SIG-M5 treated with dmso at 0.1 percent for 504 hours (cell line): Measurements from ENCODE around the gene RRP36.

Experiments
- DNase-seq: peaks from one replicate; lab custom pipeline; 2025; ENCODE audit not compliant: unreplicated experiment; lab: John Stamatoyannopoulos, UW

Gene RRP36

GRCh38 chr6:43006251-43006650 is 15.2 kb upstream of the RRP36 start:
- no peak for DNase-seq

- no peak for DNase-seq
Measured at GRCh38 chr6:43007126-43007525, 14.3 kb upstream of the RRP36 start.

DNA sequence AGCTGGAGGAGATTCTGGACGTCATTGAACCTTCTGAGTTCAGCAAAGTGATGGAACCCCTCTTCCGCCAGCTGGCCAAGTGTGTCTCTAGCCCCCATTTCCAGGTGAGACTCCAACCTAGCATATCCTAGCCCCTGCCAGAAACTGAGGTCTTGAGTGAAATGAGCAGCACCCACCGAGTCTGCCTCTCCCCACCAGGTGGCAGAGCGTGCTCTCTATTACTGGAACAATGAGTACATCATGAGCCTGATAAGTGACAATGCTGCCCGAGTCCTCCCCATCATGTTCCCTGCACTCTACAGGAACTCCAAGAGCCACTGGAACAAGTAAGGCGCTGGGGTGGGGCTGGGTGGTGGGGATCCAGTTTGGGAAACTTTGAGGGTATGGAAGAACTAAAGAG is 12.3 kb upstream of the RRP36 start:
- no peak for DNase-seq

DNA sequence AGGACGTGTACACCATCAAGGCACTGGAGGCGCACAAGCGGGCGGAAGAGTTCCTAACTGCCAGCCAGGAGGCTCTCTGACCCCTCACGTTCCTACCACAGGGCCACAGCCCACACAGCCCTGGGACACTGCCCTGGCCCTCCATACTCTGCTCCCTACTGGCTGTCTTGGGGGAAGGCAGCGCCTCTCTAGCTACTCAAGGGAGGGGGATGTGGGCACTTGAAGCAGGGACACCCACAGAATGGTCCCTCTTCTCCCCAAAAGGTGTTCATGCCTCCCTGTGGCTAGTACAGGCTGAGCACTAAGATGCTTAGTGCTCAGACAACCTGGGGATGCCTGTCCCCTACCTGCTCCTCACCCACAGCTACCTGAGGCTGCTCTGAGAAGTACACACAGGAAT is 10.2 kb upstream of the RRP36 start:
- DNase-seq: no peak

GRCh38 chr6:43012364-43012763 is 9.1 kb upstream of the RRP36 start:
- DNase-seq: no peak

DNA sequence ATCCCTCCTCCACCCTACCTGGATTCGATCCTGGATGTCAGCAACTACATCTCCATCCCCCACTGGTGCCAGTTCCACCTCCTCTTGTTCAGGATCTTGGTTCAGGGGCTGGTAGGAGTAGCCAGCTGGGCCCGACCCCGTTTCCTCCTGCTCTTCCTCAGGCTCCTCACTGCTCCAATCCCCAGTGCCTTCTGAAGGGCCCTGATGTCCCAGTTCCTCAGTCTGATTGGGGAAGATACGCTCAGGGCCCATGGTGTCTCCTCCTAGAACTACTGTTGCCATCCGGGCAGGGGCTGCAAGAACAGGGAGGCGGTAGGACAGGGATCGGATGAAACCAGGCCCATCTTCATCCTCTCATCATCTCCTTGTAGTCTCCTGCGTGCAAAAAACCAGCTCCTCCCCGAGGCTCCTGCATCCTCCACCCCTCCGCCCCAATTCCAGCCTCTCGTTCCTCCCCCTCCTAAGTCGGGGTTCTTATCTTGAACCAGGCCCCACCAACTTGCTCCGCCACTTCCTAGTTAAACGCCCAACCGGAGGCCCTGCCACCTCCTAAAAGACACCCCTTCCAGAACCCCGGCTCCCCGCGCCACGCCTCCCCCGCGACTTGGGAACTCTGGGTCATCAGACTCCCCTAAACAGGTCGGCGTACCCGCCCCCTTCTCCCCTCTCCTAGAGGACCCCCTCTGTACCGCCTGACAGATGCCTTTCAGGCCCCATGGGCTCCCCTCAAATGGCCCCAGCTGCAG is 8.2 kb upstream of the RRP36 start:
- DNase-seq: peak; percentile 41

DNA sequence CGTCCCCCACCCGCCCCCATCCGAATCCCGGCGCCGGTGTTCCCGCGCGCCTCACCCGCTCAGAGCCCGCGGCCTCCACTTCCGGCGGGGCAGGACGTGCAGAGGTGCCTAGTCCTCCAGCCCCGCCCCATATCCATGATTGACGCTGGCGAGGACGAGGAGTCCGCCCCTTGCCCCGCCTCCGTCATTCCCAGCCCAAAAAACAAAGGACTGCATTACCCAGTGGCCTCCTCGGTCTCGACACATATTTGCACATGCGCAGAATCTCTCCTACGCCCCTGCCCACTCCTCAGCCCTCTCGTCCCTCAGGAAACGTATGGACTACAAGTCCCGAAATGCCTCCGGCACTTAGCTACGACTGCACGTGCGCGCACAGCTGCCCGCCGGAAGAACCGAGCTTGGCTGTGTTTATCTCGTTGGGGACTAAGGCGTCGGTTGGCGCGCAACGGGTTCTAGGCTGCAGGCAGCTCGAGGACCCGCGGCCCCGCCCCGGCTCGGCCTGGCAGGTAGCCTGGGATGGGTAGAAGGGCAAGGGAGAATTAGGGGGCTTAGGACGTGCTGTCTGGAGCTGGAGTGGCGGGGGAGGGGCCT is 7.5 kb upstream of the RRP36 start, which contains the start of the genes KLHDC3 and MEA1:
KLHDC3 (plus strand) TSS at position 407 of the 591 bp plus-strand sequence. CDS start 2,944 bp downstream, outside the sequence.
MEA1 (minus strand) TSS at position 104 of the 591 bp plus-strand sequence. CDS start 133 bp downstream, outside the sequence.
- peak; percentile 99 for DNase-seq

DNA sequence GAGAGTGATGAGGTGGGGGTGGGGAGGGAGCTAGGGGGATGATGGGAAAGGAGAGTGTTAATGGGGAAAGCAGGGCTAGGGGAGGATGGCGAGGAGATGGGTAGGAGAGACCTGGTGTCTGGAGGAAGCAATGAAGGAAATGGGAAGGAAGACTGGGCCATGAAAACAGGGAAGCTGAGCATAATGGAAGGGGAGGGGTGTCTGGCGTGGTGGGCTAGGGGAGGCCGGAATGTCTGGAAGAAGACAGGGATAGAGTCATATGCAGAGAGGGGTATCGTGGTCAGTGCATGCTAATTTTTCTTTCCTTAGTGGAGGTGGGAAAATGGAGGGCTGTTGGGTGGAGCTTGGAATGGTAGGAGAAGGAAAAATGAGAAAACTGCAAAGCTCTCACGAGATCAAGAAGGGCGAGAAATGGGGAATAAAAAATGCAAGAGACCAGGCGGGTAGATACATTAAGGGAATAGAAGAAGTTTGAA is 7.0 kb upstream of the RRP36 start:
- no peak for DNase-seq

DNA sequence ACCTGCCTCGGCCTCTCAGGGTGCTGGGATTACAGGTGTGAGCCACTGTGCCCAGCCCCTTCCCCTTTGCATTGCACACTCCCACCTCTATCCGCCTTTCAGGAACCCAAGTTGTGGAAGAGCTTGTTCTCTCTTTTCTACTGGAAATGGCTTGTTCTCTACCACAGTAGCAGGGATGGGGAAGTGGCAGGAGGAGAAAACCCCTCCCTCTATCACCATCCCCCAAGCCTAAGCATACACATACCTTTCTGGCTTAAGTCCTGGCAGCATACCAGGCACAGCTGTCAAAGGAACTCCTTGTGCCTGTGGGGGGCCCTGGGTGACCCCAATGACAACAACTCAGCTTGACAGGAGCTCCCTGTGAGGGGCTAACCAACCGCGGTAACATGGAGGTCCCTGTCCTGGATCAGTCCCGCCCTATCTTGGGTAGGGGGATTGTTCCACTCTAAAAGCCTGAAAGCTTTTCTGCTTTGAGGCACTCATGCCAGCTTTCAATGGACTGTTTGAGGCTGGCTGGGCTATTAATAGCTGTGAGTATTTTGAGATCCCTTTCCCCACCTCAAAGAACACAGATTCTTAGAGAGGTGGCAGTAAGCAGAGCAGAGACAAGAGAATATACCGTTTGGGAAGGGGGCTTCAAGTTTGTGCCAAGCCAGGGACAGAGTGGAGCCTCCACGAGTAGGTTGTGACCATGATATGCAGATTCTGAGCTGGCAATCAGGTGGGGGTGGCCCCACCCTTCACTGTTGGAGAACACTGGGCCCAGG is 5.1 kb upstream of the RRP36 start:
- no peak for DNase-seq

GRCh38 chr6:43016943-43017334 is 4.5 kb upstream of the RRP36 start:
- DNase-seq: no peak

GRCh38 chr6:43019152-43019551 is 2.3 kb upstream of the RRP36 start:
- no peak for DNase-seq

DNA sequence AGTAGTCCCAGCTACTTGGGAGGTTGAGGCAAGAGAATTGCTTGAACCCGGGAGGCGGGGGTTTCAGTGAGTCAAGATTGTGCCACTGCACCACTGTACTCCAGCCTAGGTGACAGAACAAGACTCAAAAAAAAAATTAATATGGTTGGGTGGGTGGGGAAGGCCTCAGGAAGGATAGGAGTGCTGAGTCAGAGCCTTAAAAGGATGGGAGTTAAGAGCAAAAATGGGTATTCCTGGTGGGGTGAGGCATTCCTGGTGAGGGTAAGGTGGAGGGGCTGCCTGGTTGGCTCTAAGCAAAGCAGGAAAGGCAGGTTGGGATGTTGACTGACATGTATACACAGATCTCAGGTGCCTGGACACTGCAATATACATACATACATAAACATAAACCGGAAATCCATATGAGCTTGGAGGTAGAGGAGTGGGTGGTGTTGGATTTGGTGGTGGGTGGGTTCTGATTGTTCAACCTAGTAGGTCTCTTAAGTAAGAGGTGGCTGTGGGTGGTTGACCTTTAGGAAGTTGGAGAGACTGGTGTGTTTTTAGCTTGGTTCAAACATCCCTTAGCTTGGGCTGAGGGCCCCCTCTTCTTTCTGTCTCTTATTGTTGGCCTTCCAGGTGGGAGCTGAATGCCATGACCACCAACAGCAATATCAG is 1.2 kb upstream of the RRP36 start:
- no peak for DNase-seq

GRCh38 chr6:43020847-43021246 is 576 bp upstream of the RRP36 start:
- no peak for DNase-seq

- DNase-seq: no peak
Measured at GRCh38 chr6:43024436-43024835, 3.0 kb downstream of the RRP36 start.

DNA sequence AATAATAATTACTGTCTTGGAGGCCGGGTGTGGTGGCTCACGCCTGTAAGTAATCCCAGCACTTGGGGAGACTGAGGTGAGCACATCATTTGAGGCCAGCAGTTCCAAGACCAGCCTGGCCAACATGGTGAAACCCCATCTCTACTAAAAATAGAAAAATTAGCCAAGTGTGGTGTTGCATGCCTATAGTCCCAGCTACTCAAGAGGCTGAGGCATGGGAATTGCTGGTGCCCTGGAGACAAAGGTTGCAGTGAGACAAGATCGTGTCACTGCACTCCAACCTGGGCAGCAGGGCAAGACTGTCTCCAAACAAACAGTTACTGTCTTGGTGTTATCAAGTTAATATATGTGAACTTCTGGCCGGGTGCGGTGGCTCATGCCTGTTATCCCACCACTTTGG is 4.9 kb downstream of the RRP36 start:
- DNase-seq: no peak

DNA sequence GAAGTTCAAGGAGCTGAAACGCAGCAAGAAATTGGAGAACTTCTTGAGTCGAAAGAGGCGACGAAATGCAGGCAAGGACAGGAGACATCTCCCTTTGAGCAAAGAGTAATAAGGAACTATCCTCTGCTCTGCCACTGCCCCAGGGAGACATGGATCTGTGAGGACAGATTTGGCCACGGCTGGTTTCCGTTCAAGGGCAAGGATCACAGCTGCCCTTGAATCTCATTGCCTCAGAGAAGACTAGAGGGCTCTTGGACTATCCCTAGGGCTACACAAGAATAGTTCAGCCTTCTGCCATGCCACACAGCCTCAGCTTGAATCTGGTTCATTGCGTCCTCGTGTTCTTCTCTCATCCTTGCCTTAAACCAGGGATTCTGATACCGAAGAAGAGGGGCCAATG is 7.7 kb downstream of the RRP36 start:
- DNase-seq: no peak

GRCh38 chr6:43032326-43032725 is 10.9 kb downstream of the RRP36 start:
- DNase-seq: no peak

DNA sequence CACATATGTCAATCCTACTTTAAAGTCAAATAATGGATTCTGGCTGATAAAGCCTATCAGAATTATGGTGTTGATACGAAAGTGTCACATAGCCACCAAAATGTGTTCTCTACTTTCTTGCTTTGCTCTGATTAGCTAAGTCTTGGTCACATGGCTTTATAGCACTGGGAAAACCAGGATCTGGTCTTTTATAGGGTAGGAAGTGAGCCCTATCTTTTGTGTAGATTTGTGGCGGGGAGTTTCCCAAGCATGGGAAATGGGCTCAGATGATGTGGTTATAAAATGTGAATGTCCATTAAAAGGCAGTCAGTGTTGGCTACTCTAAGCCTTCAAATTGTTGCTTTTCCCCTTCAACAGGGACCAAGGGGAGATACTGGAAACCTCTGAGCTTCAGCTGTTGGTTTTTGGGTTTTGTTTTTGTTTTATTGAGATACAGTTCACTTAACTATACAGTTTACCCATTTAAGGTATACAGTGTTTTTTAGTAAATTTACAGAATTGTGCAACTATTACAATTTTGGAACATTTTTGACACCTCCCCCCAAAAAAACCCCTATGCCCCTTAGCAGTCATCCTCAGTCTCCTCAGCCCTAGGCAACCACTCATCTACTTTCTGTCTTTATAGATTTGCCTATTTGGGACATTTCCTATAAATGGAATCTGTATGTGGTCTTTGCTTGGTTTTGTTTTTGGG is 12.2 kb downstream of the RRP36 start:
- DNase-seq: no peak

GRCh38 chr6:43034190-43034525 is 12.7 kb downstream of the RRP36 start:
- DNase-seq: no peak

- no peak for DNase-seq
Measured at GRCh38 chr6:43035495-43036194, 14.2 kb downstream of the RRP36 start.
